OCI-LY3 (cell line): Measurements from ENCODE around the gene ATG101.

Source experiments
- EZH2phosphoT487 ChIP-seq: fragments of 200-600 bp; shearing (Covaris generic); IDR thresholded peaks from 2 replicates; pipeline ENCODE4 v1.6.1; 2018; ENCODE audit warnings: antibody characterized with exemption, mixed run types, low read depth
- TF ChIP-seq, protein P1 (sequence below): fragments of 200-600, 300-600 bp; sonication (generic); IDR thresholded peaks from 2 replicates; pipeline ENCODE4 v1.5.1; 2014; ENCODE audit warnings: antibody characterized with exemption, low read length, low read depth

DNA sequence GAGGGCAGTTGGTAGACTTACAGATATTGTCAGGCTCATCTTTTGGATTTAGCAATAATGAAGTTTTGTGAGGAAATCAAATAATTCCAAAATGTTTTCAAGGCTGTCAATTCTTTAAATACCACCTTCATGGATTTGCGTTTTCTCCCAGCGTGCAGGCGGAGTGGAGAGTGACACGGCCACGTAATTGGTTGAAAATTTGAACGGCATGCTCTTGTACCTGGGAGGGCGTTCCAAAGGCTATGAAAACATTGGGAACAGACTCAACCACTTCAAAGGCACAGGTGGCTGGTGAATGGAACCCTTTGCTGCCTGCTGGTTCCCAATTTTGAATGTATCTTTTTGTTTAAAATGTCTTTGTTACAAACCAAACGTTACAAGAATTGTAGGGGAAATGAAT, 22.1 kb downstream of the ATG101 start:
- TF ChIP-seq, protein P1, sequence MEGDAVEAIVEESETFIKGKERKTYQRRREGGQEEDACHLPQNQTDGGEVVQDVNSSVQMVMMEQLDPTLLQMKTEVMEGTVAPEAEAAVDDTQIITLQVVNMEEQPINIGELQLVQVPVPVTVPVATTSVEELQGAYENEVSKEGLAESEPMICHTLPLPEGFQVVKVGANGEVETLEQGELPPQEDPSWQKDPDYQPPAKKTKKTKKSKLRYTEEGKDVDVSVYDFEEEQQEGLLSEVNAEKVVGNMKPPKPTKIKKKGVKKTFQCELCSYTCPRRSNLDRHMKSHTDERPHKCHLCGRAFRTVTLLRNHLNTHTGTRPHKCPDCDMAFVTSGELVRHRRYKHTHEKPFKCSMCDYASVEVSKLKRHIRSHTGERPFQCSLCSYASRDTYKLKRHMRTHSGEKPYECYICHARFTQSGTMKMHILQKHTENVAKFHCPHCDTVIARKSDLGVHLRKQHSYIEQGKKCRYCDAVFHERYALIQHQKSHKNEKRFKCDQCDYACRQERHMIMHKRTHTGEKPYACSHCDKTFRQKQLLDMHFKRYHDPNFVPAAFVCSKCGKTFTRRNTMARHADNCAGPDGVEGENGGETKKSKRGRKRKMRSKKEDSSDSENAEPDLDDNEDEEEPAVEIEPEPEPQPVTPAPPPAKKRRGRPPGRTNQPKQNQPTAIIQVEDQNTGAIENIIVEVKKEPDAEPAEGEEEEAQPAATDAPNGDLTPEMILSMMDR = no peak
- no peak for TF ChIP-seq EZH2phosphoT487
